Activated CD4-positive, alpha-beta memory T cell treated with anti-CD3 and anti-CD28 coated beads, Interleukin-2, amount 10 ng/mL, durations not matched to agents 7 days and 5 days (primary cell): ENCODE measurements around the gene SLC25A1. TPM values are rescaled to one million over a fixed set of nuclear protein-coding genes. Genes with fewer than 3 reads are reported as not detected.

Experiments
- CTCF ChIA-PET: fragments of 350-600 bp; sonication (Branson Sonifier 250); formaldehyde crosslinking; loops from one replicate; lab custom pipeline; 2021; ENCODE audit warnings: antibody characterized with exemption, inconsistent platforms; lab: Charles Lee
- POLR2A ChIA-PET: fragments of 350-600 bp; sonication (Branson Sonifier 250); formaldehyde crosslinking; loops from one replicate; lab custom pipeline; 2021; ENCODE audit warnings: antibody characterized with exemption; lab: Charles Lee
- DNase-seq: peaks from one replicate; pipeline ENCODE4 v3.0.0-alpha.2; 2020
- H3K27ac Mint-ChIP-seq: one replicate; pipeline ENCODE4 v1.8.0; 2021; ENCODE audit warnings: mild to moderate bottlenecking, mixed read lengths
- H3K27me3 Mint-ChIP-seq: one replicate; pipeline ENCODE4 v1.8.0; 2021; ENCODE audit warnings: mixed read lengths
- H3K36me3 Mint-ChIP-seq: one replicate; pipeline ENCODE4 v1.8.0; 2021; ENCODE audit warnings: low read depth, mixed read lengths
- H3K4me1 Mint-ChIP-seq: one replicate; pipeline ENCODE4 v1.8.0; 2021; ENCODE audit warnings: mixed read lengths
- H3K4me3 Mint-ChIP-seq: one replicate; pipeline ENCODE4 v1.8.0; 2021; ENCODE audit warnings: mild to moderate bottlenecking, mixed read lengths
- H3K9me3 Mint-ChIP-seq: one replicate; pipeline ENCODE4 v1.8.0; 2021; ENCODE audit warnings: mixed read lengths
- total RNA-seq, 2 experiments: library from RNA; stranded (reverse); gene quantifications; one replicate each; pipeline ENCODE4 v1.2.3, GENCODE V29; 2021

Gene SLC25A1
- 10 to 100 TPM; 62.3 to 63.2 TPM for total RNA-seq

- DNase-seq: peak; percentile 89
- peak within 1 kb of the TSS; percentile 21 for H3K27ac Mint-ChIP-seq
- POLR2A ChIA-PET: interaction anchor here (0.8 to 2.4 kb wide), 6 partner anchors 35 to 301 kb away, joined by 3 to 16 read pairs (median 4); partner anchors contain the start of genes CLTCL1, ESS2, HIRA and MRPL40
- no peaks in the 10 kb centered on the region for H3K9me3 Mint-ChIP-seq
- H3K4me3 Mint-ChIP-seq: peak within 1 kb of the TSS; percentile 72
- H3K36me3 Mint-ChIP-seq: no peaks in the 10 kb centered on the region
- peaks cover 32% of the 10 kb centered on the region for H3K4me1 Mint-ChIP-seq
- CTCF ChIA-PET: interaction anchor here (0.8 to 2.5 kb wide), 9 partner anchors 11 to 298 kb away, joined by 3 to 12 read pairs (median 3); partner anchors contain the start of gene ESS2
- peaks cover 2% of the 10 kb centered on the region for H3K27me3 Mint-ChIP-seq
Observed at GRCh38 chr22:19178657-19179496, at the start of gene SLC25A1. Gene SLC25A1 (minus strand): TSS chr22:19178736. CDS start chr22:19178673, 63 bp downstream.

- no peak overlapping the region for H3K4me3 Mint-ChIP-seq
- DNase-seq: no peak
- ChIA-PET POLR2A (no interaction called here), CTCF (no interaction called here)
- no peaks in the 10 kb centered on the region for H3K36me3 Mint-ChIP-seq
- H3K27ac Mint-ChIP-seq: no peak overlapping the region
- no peaks in the 10 kb centered on the region for H3K9me3 Mint-ChIP-seq
- H3K27me3 Mint-ChIP-seq: peaks cover 12% of the 10 kb centered on the region
- H3K4me1 Mint-ChIP-seq: no peaks in the 10 kb centered on the region
Observed at GRCh38 chr22:19228179-19228578, 49.6 kb upstream of the SLC25A1 start.

GRCh38 chr22:19226428-19226827, 47.9 kb upstream of the SLC25A1 start:
- DNase-seq: no peak
- H3K27ac Mint-ChIP-seq: no peak overlapping the region
- H3K9me3 Mint-ChIP-seq: no peaks in the 10 kb centered on the region
- peaks cover 1% of the 10 kb centered on the region for H3K27me3 Mint-ChIP-seq
- H3K4me1 Mint-ChIP-seq: no peaks in the 10 kb centered on the region
- H3K4me3 Mint-ChIP-seq: no peak overlapping the region
- POLR2A ChIA-PET: no interaction called here
- no peaks in the 10 kb centered on the region for H3K36me3 Mint-ChIP-seq
- CTCF ChIA-PET: no interaction called here

- CTCF ChIA-PET: no interaction called here
- no peaks in the 10 kb centered on the region for H3K9me3 Mint-ChIP-seq
Observed at GRCh38 chr22:19225560-19225959, 47.0 kb upstream of the SLC25A1 start.

DNA sequence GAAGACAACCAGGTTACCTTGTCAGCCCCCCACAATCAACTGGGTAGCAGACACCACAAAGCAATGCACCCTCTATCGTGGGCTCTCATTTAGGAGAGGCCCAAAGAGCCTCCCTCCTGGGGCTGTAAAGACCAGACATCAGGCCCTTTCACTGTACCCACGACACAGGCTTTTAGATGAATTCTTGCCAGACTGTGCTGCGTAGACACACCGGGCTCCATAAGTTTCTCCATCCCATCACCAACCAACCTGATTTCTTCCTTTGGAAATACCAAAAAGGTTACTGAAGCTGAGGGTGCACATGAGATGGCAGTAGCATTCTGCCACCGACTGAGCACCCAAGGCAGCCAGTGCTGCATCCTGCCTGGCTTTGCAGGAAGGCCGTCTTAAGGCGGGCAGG, 46.4 kb upstream of the SLC25A1 start:
- Mint-ChIP-seq H3K27ac (no peak overlapping the region), H3K36me3 (no peaks in the 10 kb centered on the region), H3K4me1 (no peaks in the 10 kb centered on the region), H3K27me3 (peaks cover 1% of the 10 kb centered on the region), H3K9me3 (no peaks in the 10 kb centered on the region), H3K4me3 (no peak overlapping the region)
- no peak for DNase-seq
- ChIA-PET CTCF (no interaction called here), POLR2A (no interaction called here)

More at GRCh38 chr22:19225560-19225959, 47.0 kb upstream of the SLC25A1 start:
- POLR2A ChIA-PET: no interaction called here
- no peak overlapping the region for H3K4me3 Mint-ChIP-seq
- no peak for DNase-seq
- H3K4me1 Mint-ChIP-seq: no peaks in the 10 kb centered on the region
- peaks cover 1% of the 10 kb centered on the region for H3K27me3 Mint-ChIP-seq
- H3K36me3 Mint-ChIP-seq: no peaks in the 10 kb centered on the region
- H3K27ac Mint-ChIP-seq: no peak overlapping the region

DNA sequence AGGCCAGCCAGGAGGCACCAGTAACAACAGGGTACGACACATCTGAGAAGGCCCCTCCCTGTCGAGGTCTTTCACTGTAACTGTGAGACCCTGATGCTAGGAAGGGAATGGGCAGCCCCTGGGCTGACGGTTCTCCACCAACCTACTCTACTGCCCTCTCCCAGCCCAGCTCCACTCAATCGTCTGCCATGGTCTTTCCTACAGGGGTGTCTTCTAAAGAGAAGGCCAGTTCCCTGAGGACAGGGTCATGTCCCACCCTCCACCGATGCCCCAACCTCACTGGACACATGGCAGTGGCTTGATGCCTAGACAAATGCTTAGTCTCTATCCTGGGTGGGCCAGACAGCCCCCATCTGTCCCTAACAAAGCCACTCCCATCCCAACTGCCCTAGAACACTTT, 46.0 kb upstream of the SLC25A1 start:
- H3K27ac Mint-ChIP-seq: no peak overlapping the region
- H3K4me3 Mint-ChIP-seq: no peak overlapping the region
- DNase-seq: no peak
- H3K4me1 Mint-ChIP-seq: no peaks in the 10 kb centered on the region
- H3K9me3 Mint-ChIP-seq: no peaks in the 10 kb centered on the region
- H3K36me3 Mint-ChIP-seq: no peaks in the 10 kb centered on the region
- ChIA-PET CTCF (no interaction called here), POLR2A (no interaction called here)
- H3K27me3 Mint-ChIP-seq: peaks cover 1% of the 10 kb centered on the region

GRCh38 chr22:19223617-19224016, 45.1 kb upstream of the SLC25A1 start:
- Mint-ChIP-seq H3K27ac (no peak overlapping the region), H3K4me3 (no peak overlapping the region), H3K4me1 (no peaks in the 10 kb centered on the region), H3K36me3 (no peaks in the 10 kb centered on the region), H3K27me3 (no peaks in the 10 kb centered on the region), H3K9me3 (no peaks in the 10 kb centered on the region)
- DNase-seq: no peak
- POLR2A ChIA-PET: no interaction called here
- CTCF ChIA-PET: no interaction called here

DNA sequence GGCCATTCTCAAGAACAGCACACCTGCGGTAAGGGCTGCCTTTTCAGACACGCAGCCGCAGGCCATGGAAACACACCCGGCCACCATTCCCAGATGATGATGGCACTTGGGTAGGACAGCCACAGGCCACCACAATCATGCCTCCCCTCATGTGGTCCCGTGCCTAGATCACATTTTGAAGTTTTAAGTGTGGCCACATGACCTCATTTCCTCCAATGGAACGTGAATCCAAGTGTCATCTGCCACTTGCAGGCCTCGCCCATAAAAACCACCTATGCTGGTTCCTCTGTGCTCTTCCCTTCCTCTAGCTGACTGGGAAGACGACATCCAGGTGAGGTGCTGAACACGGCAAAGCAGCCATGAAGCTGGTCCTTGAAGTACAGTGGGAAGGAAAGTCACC, 44.6 kb upstream of the SLC25A1 start:
- Mint-ChIP-seq H3K36me3 (no peaks in the 10 kb centered on the region), H3K27me3 (no peaks in the 10 kb centered on the region), H3K4me3 (no peak overlapping the region), H3K27ac (no peak overlapping the region), H3K4me1 (peaks cover under 1% of the 10 kb centered on the region), H3K9me3 (no peaks in the 10 kb centered on the region)
- CTCF ChIA-PET: no interaction called here
- POLR2A ChIA-PET: no interaction called here
- no peak for DNase-seq

DNA sequence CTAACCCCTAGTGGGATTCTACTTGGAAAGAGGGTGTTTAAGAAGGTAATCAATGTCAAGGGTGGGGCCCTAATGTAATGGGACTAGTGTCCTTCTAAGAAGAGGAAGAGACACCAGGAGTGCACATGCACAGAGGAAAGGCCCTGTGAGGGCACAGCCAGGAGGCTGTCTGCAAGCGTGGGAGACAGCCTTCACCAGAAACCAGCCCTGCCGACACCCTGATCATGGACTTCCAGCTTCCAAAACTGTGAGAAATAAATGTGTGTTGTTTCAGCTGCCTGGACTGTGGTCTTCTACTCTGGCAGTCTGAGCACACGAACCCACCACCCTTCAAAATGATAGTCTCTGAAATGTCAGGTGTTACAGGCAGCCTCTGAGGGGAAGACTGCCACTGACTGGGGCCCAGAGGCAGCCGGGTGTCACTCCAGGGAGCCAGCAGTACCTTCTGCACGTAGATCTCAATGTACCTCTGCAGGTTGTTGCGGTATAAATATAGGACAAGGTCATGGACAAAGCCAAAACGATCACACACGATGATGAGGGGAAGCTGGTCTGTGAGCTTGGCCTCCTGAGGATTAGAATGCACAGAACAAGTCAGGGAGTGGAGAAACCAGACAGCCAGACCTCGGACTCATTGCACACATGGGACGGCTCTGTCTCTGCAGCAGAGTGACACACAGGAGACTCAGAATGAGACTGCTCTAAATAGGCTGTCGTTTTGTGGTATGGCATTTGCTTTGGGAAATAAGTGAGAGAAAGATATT, 43.9 kb upstream of the SLC25A1 start:
- Mint-ChIP-seq H3K27ac (no peak overlapping the region), H3K4me3 (no peak overlapping the region)

DNA sequence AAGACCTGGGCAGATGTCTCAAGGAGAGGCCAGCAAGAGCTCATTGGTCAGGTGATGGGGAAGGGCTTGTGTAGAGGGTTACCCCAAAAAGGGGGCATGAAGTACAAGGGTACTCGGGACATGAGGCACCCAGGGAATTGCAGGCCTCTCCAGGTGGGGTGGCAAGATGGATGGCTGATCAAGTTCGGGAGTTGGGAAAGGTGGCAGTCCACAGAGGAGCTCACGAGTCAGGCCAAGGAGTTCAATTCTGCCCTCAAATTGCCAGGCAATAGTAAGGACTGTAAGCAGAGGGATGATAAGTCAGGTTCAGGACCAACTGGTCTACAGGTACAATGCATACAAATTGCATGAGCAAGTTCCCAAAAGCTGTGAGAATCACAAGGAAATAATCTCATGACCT, 42.3 kb upstream of the SLC25A1 start:
- DNase-seq: no peak
- POLR2A ChIA-PET: interaction anchor here (0.7 to 1.0 kb wide), 2 partner anchors 43 to 259 kb away, joined by 3 read pairs; partner anchors contain the start of genes CDC45 and SLC25A1

More for the DNA sequence above, 43.9 kb upstream of the SLC25A1 start:
- no peak for DNase-seq
- ChIA-PET POLR2A (no interaction called here), CTCF (no interaction called here)
- H3K9me3 Mint-ChIP-seq: no peaks in the 10 kb centered on the region
- no peaks in the 10 kb centered on the region for H3K36me3 Mint-ChIP-seq
- H3K27me3 Mint-ChIP-seq: no peaks in the 10 kb centered on the region
- peaks cover 4% of the 10 kb centered on the region for H3K4me1 Mint-ChIP-seq

GRCh38 chr22:19218541-19219233, 40.2 kb upstream of the SLC25A1 start:
- ChIA-PET CTCF (interaction anchor here (0.6 to 1.0 kb wide), 2 partner anchors 22 to 146 kb away, joined by 3 read pairs; no protein-coding TSS in a partner anchor), POLR2A (no interaction called here)

More for the DNA sequence above, 42.3 kb upstream of the SLC25A1 start:
- Mint-ChIP-seq H3K4me3 (no peak overlapping the region), H3K4me1 (peaks cover 4% of the 10 kb centered on the region), H3K27ac (no peak overlapping the region), H3K27me3 (no peaks in the 10 kb centered on the region), H3K36me3 (no peaks in the 10 kb centered on the region), H3K9me3 (no peaks in the 10 kb centered on the region)
- CTCF ChIA-PET: no interaction called here

GRCh38 chr22:19216579-19216978, 38.0 kb upstream of the SLC25A1 start:
- no peak for DNase-seq
- Mint-ChIP-seq H3K27me3 (peaks cover 13% of the 10 kb centered on the region), H3K36me3 (no peaks in the 10 kb centered on the region), H3K4me3 (no peak overlapping the region), H3K27ac (no peak overlapping the region), H3K9me3 (no peaks in the 10 kb centered on the region), H3K4me1 (peaks cover 4% of the 10 kb centered on the region)
- ChIA-PET POLR2A (no interaction called here), CTCF (no interaction called here)

More at GRCh38 chr22:19218541-19219233, 40.2 kb upstream of the SLC25A1 start:
- H3K4me3 Mint-ChIP-seq: no peak overlapping the region
- no peaks in the 10 kb centered on the region for H3K36me3 Mint-ChIP-seq
- H3K9me3 Mint-ChIP-seq: no peaks in the 10 kb centered on the region
- peaks cover 4% of the 10 kb centered on the region for H3K4me1 Mint-ChIP-seq
- H3K27ac Mint-ChIP-seq: no peak overlapping the region
- no peak for DNase-seq
- H3K27me3 Mint-ChIP-seq: peaks cover 2% of the 10 kb centered on the region
